ENCODE data around the gene FILIP1L. TPM values are rescaled to one million over a fixed set of nuclear protein-coding genes. Genes with fewer than 3 reads are reported as not detected.

FILIP1L gene
- total and polyA plus RNA-seq, 2 of the 13 experiments (the other 11 are each of a cell fraction or from before 2014, with no cell fraction given): 8.1 to 187 TPM

GRCh38 chr3:100063929-100064461 lies 50.3 kb downstream of the FILIP1L start (continued):
- TF ChIP-seq DMAP1 (CRISPR knock-in tag; IDR thresholded peaks at IDR 0.05) (no peak), ATAD3A (CRISPR knock-in tag; IDR thresholded peaks at IDR 0.05) (no peak), POGK (CRISPR knock-in tag; conservative IDR thresholded peaks at IDR 0.05) (no peak; the same call in 1 of the 2 replicates), RBAK (CRISPR knock-in tag; IDR thresholded peaks at IDR 0.05) (no peak), ZBTB7B (CRISPR knock-in tag; IDR thresholded peaks at IDR 0.05) (no peak), NFIC (IDR thresholded peaks at IDR 0.05; ENCODE audit: low read length) (peak; percentile 90; the same call in 1 of the 2 replicates), ZNF292 (CRISPR knock-in tag; IDR thresholded peaks at IDR 0.05; ENCODE audit: borderline replicate concordance, low read depth) (peak; percentile 68; the same call in 1 of the 2 replicates), RAD21 (CRISPR knock-in tag; IDR thresholded peaks at IDR 0.05) (no peak), ETV6 (CRISPR knock-in tag; conservative IDR thresholded peaks at IDR 0.05) (no peak), ZNF251 (CRISPR knock-in tag; IDR thresholded peaks at IDR 0.05) (no peak), ZNF264 (CRISPR knock-in tag; IDR thresholded peaks at IDR 0.05) (no peak), ZNF772 (CRISPR knock-in tag; IDR thresholded peaks at IDR 0.05) (no peak), SRSF4 (IDR thresholded peaks at IDR 0.05; ENCODE audit: low read depth, low read length, poor library complexity, severe bottlenecking) (no peak), CCDC6 (CRISPR knock-in tag; IDR thresholded peaks at IDR 0.05) (peak; percentile 61; the same call in 1 of the 2 replicates), FOXJ3 (CRISPR knock-in tag; IDR thresholded peaks at IDR 0.05; ENCODE audit: borderline replicate concordance) (peak; percentile 67; the same call in 1 of the 2 replicates), ETV5 (CRISPR knock-in tag; IDR thresholded peaks at IDR 0.05; ENCODE audit: borderline replicate concordance) (peak; percentile 95), ZMAT5 (CRISPR knock-in tag; IDR thresholded peaks at IDR 0.05; ENCODE audit: borderline replicate concordance, low read depth) (no peak), SP140L (CRISPR knock-in tag; IDR thresholded peaks at IDR 0.05; ENCODE audit: borderline replicate concordance) (no peak), ZNF230 (CRISPR knock-in tag; IDR thresholded peaks at IDR 0.05) (no peak), ONECUT2 (CRISPR knock-in tag; IDR thresholded peaks at IDR 0.05) (no peak), RERE (CRISPR knock-in tag; IDR thresholded peaks at IDR 0.05; ENCODE audit: low read depth) (peak; percentile 38; the same call in 1 of the 2 replicates), MXI1 (IDR thresholded peaks at IDR 0.05; ENCODE audit: borderline replicate concordance, low read depth, low read length) (no peak), PRPF4 (IDR thresholded peaks at IDR 0.05; ENCODE audit: low read depth, low read length, poor library complexity, severe bottlenecking) (no peak), ZNF75D (CRISPR knock-in tag; IDR thresholded peaks at IDR 0.05; ENCODE audit: borderline replicate concordance) (no peak), ZNF619 (CRISPR knock-in tag; IDR thresholded peaks at IDR 0.05) (no peak)

Measured in HepG2 (cell line).